HCT116 (cell line): Measurements from ENCODE around the gene GRIK4. TPM values are rescaled to one million over a fixed set of nuclear protein-coding genes. Genes with fewer than 3 reads are reported as not detected.

Experiments used
- ATAC-seq: fragments of 200-7000 bp; cut with Tn5 transposase; 2 replicates; pipeline ENCODE4 v1.9.1; 2020; ENCODE audit warnings: mild to moderate bottlenecking, moderate library complexity
- BruUV-seq: library from RNA; stranded (reverse); fragments of 400-500 nt; replicated peaks from 2 replicates; lab custom pipeline; 2021; lab: Mats Ljungman, UMichigan
- CTCF ChIA-PET: fragments of 300-600 bp; sonication (Branson Sonifier 250); formaldehyde crosslinking; loops from one replicate; lab custom pipeline; 2021; ENCODE audit warnings: antibody characterized with exemption; lab: Charles Lee
- POLR2A ChIA-PET: fragments of 300-600, 350-600 bp; sonication (Branson Sonifier 250); formaldehyde crosslinking; loops from one replicate; lab custom pipeline; 2021; ENCODE audit warnings: antibody characterized with exemption; lab: Charles Lee
- RAD21 ChIA-PET, 2 experiments: fragments of 300-600 bp; sonication (Branson Sonifier 250); formaldehyde crosslinking; loops; one replicate each; lab custom pipeline; 2023; ENCODE audit warnings: low total read pairs in 2 of 2; ENCODE audit not compliant: uncharacterized antibody in 2 of 2, unreplicated experiment in 2 of 2, low non-redundant PET in 1 of 2; lab: Charles Lee
- DNase-seq: peaks from one replicate; pipeline ENCODE4 v3.0.0-alpha.2; 2010; ENCODE audit warnings: low read depth, low spot score
- H2AFZ ChIP-seq: fragments of 200-600 bp; shearing (Covaris generic), sonication (generic); 2 replicates; pipeline ENCODE4 v1.6.1; 2017; ENCODE audit warnings: low read depth, mixed run types, mixed read lengths, antibody characterized with exemption, low read length; ENCODE audit not compliant: poor library complexity, severe bottlenecking
- H3K27ac ChIP-seq: 2 replicates; pipeline ENCODE4 v1.5.1; 2012; ENCODE audit warnings: low read depth, low read length
- H3K27me3 ChIP-seq: fragments of 200-600 bp; sonication (generic); 2 replicates; pipeline ENCODE4 v1.6.1; 2016; ENCODE audit warnings: mixed run types, low read length, mixed read lengths; ENCODE audit not compliant: insufficient read depth
- H3K36me3 ChIP-seq, 2 experiments: fragments of 200-500 bp in 1 of 2; fragments of 200-600 bp in 1 of 2; sonication (Bioruptor generic) in 1 of 2; sonication (generic) in 1 of 2; 2 replicates each; pipeline versions ENCODE4 v1.5.1 to v1.6.1; 2014 to 2016; ENCODE audit warnings: low read length in 2 of 2, inconsistent platforms in 1 of 2, mixed read lengths in 1 of 2, mixed run types in 1 of 2; ENCODE audit not compliant: insufficient read depth in 2 of 2, control insufficient read depth in 1 of 2
- H3K4me1 ChIP-seq, 2 experiments: fragments of 200-600 bp in 1 of 2; sonication (generic) in 1 of 2; 2 replicates each; pipeline versions ENCODE4 v1.5.1 to v1.6.1; 2012 to 2017; ENCODE audit warnings: low read length in 2 of 2, inconsistent platforms in 1 of 2, mild to moderate bottlenecking in 1 of 2, mixed read lengths in 1 of 2, mixed run types in 1 of 2, moderate library complexity in 1 of 2; ENCODE audit not compliant: insufficient read depth in 2 of 2, control insufficient read depth in 1 of 2
- H3K4me2 ChIP-seq: fragments of 200-600 bp; sonication (generic); 2 replicates; pipeline ENCODE4 v1.6.1; 2017; ENCODE audit warnings: mixed run types, low read length, mixed read lengths
- H3K4me3 ChIP-seq, 2 experiments: fragments of 200-600 bp in 1 of 2; sonication (generic) in 1 of 2; replicated peaks in 1 of 2; 2 replicates each; pipeline ENCODE4 v1.5.1; 2011 to 2016; ENCODE audit warnings: low read length in 2 of 2, control low read depth in 1 of 2, low read depth in 1 of 2, mild to moderate bottlenecking in 1 of 2, mixed read lengths in 1 of 2, mixed run types in 1 of 2
- H3K79me2 ChIP-seq: fragments of 200-600 bp; sonication (generic); 2 replicates; pipeline ENCODE4 v1.6.1; 2017; ENCODE audit warnings: mild to moderate bottlenecking, mixed run types, low read length, moderate library complexity, mixed read lengths; ENCODE audit not compliant: insufficient read depth
- H3K9ac ChIP-seq: fragments of 200-600 bp; sonication (generic); 2 replicates; pipeline ENCODE4 v1.6.1; 2016; ENCODE audit warnings: low read length, mixed read lengths
- H3K9me2 ChIP-seq: fragments of 200-600 bp; sonication (generic), shearing (Covaris generic); 2 replicates; pipeline ENCODE4 v1.6.1; 2017; ENCODE audit warnings: mixed run types, mild to moderate bottlenecking, moderate library complexity; ENCODE audit not compliant: insufficient read depth
- H3K9me3 ChIP-seq, 2 experiments: fragments of 200-500 bp in 1 of 2; fragments of 200-600 bp in 1 of 2; sonication (Bioruptor generic) in 1 of 2; sonication (generic) in 1 of 2; 2 replicates each; pipeline ENCODE4 v1.6.1; 2014 to 2017; ENCODE audit warnings: low read length in 2 of 2, mixed read lengths in 2 of 2, inconsistent platforms in 1 of 2, low read depth in 1 of 2, mild to moderate bottlenecking in 1 of 2, mixed run types in 1 of 2, moderate library complexity in 1 of 2; ENCODE audit not compliant: control insufficient read depth in 1 of 2, insufficient read depth in 1 of 2
- H4K20me1 ChIP-seq: fragments of 200-600 bp; sonication (generic), shearing (Covaris generic); 2 replicates; pipeline ENCODE4 v1.6.1; 2017; ENCODE audit warnings: mixed run types, mild to moderate bottlenecking, moderate library complexity; ENCODE audit not compliant: insufficient read depth
- CBX3 ChIP-seq: IDR thresholded peaks from 2 replicates; pipeline ENCODE4 v1.6.1; 2012; ENCODE audit warnings: low read depth
- CTCF ChIP-seq, 3 experiments: fragments of 200-600 bp in 1 of 3; sonication (generic) in 1 of 3; IDR thresholded peaks in 2 of 3; conservative IDR thresholded peaks in 1 of 3; 2 replicates each; pipeline ENCODE4 v1.5.1; 2012 to 2017; ENCODE audit warnings: low read depth in 2 of 3, low read length in 2 of 3, antibody characterized with exemption in 1 of 3, borderline replicate concordance in 1 of 3, control low read depth in 1 of 3, mild to moderate bottlenecking in 1 of 3, mixed read lengths in 1 of 3, mixed run types in 1 of 3, moderate library complexity in 1 of 3; ENCODE audit not compliant: insufficient read depth in 1 of 3
- ELF1 ChIP-seq: IDR thresholded peaks from 2 replicates; pipeline ENCODE4 v1.6.1; 2012; ENCODE audit warnings: low read depth, borderline replicate concordance
- JUND ChIP-seq: IDR thresholded peaks from 2 replicates; pipeline ENCODE4 v1.6.1; 2012
- REST ChIP-seq: IDR thresholded peaks from 2 replicates; pipeline ENCODE4 v1.6.1; 2012; ENCODE audit warnings: low read depth
- ZBTB33 ChIP-seq: IDR thresholded peaks from 2 replicates; pipeline ENCODE4 v1.6.1; 2011; ENCODE audit warnings: mild to moderate bottlenecking, low read length, moderate library complexity; ENCODE audit not compliant: insufficient replicate concordance; ENCODE audit errors: extremely low read depth
- ZFX ChIP-seq: fragments of 450-650 bp; IDR thresholded peaks from 2 replicates; pipeline ENCODE4 v1.6.1; 2017
- ZNF274 ChIP-seq: fragments of 200-500 bp; sonication (Bioruptor generic); IDR thresholded peaks from 2 replicates; pipeline ENCODE4 v1.6.1; 2014; ENCODE audit warnings: mild to moderate bottlenecking, low read depth, low read length, inconsistent platforms
- intact Hi-C: fragments of 100-400 bp; cut with micrococcal nuclease; formaldehyde crosslinking; loops from 2 replicates; pipeline ENCODE4 v1.10.0; 2022
- total RNA-seq: library from RNA; stranded (reverse); gene quantifications from one replicate; pipeline ENCODE4 v1.2.1, GENCODE V29; 2021; ENCODE audit not compliant: unreplicated experiment
- TF ChIP-seq, protein P1 (sequence below): IDR thresholded peaks from 2 replicates; pipeline ENCODE4 v1.6.1; 2012

The GRIK4 gene
- total RNA-seq, 1 experiment from 2014 or later = 0.52 TPM

DNA sequence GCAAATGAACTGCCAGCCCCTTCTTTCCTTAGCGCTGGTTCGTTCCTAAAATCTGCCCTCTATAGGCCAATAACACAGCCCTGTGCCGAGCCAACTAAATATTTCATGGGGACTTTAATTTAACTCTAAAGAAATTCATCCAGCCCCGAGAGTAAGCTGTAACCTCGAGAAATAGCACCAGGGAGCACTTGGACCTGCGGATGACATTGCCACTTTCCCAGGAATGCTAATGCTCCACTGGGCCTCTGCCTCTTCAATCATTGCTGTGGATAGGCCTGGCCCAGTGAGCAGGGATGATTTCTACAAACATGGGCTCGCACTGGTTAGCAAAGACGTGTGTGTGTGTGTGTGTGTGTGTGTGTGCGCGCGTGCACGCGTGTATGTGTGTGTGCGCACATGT is 417.1 kb downstream of the GRIK4 start:
- no peaks in the 10 kb centered on the region for H3K9me3 ChIP-seq
- no peak overlapping the region for H3K4me2 ChIP-seq
- no peaks in the 10 kb centered on the region for H4K20me1 ChIP-seq
- H3K9ac ChIP-seq = no peak overlapping the region
- H3K27me3 ChIP-seq = no peaks in the 10 kb centered on the region
- intact Hi-C loops = loop anchor here (5.0 kb wide), 1 partner anchor 416 kb away; the partner anchor contains the start of gene GRIK4
- no peak for TF ChIP-seq ZNF274
- no peak for TF ChIP-seq ZBTB33
- TF ChIP-seq, protein P1, sequence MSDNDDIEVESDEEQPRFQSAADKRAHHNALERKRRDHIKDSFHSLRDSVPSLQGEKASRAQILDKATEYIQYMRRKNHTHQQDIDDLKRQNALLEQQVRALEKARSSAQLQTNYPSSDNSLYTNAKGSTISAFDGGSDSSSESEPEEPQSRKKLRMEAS = no peak
- no peak for TF ChIP-seq ZFX
- TF ChIP-seq ELF1 = no peak
- 0 out of 6 replicates have a peak, but pooled peaks of 2 of the 3 experiments have one; percentile 4 to 14 for TF ChIP-seq CTCF (IDR thresholded peaks at IDR 0.05 in 2 of 3, conservative IDR thresholded peaks at IDR 0.05 in 1 of 3; ENCODE audit: borderline replicate concordance in 1 of 3, insufficient read depth in 1 of 3, low read depth in 2 of 3, low read length in 2 of 3)
- no peak for TF ChIP-seq CBX3
- TF ChIP-seq JUND = no peak
- no peak for TF ChIP-seq REST
- H3K4me1 ChIP-seq = peaks cover 2 to 8% of the 10 kb centered on the region in 2 experiments; a peak in 1 of 4 replicates
- no peak overlapping the region for H3K4me3 ChIP-seq
- DNase-seq = no peak
- no TSS peak for BruUV-seq
- H2AFZ ChIP-seq = no peak overlapping the region
- no peaks in the 10 kb centered on the region for H3K36me3 ChIP-seq
- ATAC-seq = no peak
- no peaks in the 10 kb centered on the region for H3K9me2 ChIP-seq
- ChIA-PET POLR2A (no interaction called here), CTCF (interaction anchor here (1.0 to 3.2 kb wide), 4 partner anchors 10 to 266 kb away, joined by 3 to 13 read pairs (median 8); no protein-coding TSS in a partner anchor), RAD21 (interaction anchor here in 1 of 2 experiments (0.7 kb wide), 1 partner anchor 22 kb away, joined by 3 read pairs; no protein-coding TSS in a partner anchor)
- H3K79me2 ChIP-seq = no peaks in the 10 kb centered on the region
- H3K27ac ChIP-seq = no peak overlapping the region
